GM21737 (cell line): ENCODE measurements around the gene TXNRD1.

Experiments
- ATAC-seq: cut with Tn5 transposase; IDR thresholded peaks from one replicate; pipeline ENCODE4 v1.9.1; 2021; ENCODE audit warnings: mild to moderate bottlenecking, moderate library complexity; ENCODE audit not compliant: unreplicated experiment

Gene TXNRD1

GRCh38 chr12:104299842-104300481 lies 84.4 kb downstream of the TXNRD1 start:
- no peak for ATAC-seq

GRCh38 chr12:104303538-104304151 lies 88.1 kb downstream of the TXNRD1 start, which contains the start of gene EID3:
Gene EID3, plus strand, starts transcription at chr12:104303739. Its CDS starts 196 bp downstream, at chr12:104303935.
- ATAC-seq: peak; percentile 90

GRCh38 chr12:104304261-104305009 lies 88.9 kb downstream of the TXNRD1 start:
- ATAC-seq: no peak

DNA sequence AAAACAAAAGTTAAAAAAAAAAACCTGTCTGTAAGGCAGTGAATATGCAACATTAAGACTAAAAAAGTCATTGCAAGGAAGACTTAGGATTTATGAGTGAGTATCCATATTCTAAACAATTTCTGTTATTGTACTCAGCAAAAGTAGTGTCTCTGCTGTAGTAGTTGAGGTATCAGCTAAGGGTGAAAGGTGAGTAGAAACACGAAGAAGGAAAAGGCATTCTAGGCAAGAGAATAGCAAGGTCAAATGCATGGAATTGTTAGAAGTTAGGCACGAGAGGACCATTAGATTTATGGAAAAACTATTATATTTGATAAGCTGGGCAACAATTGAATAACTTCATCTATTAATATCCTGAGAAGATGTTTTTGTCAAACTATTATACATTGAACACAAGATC lies 89.8 kb downstream of the TXNRD1 start:
- no peak for ATAC-seq

DNA sequence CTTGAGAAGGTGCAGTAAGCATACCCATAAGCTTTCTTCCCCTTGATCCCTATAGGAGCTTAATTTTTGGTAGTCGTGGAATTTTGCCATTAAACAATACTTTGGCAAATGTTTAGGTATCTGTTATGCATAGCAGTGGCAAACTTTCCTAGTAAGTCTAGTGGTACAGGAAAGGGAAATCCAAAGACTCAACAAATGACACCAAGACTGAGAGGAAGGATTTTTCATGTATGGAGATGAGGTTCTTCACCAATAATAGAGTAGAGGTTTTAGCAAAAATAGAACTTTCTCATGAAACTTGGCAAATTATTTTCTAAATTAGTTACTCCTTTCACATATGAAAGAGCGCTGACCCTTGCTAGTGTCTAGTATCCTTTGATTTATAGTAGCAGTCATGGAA lies 90.8 kb downstream of the TXNRD1 start:
- ATAC-seq: no peak

DNA sequence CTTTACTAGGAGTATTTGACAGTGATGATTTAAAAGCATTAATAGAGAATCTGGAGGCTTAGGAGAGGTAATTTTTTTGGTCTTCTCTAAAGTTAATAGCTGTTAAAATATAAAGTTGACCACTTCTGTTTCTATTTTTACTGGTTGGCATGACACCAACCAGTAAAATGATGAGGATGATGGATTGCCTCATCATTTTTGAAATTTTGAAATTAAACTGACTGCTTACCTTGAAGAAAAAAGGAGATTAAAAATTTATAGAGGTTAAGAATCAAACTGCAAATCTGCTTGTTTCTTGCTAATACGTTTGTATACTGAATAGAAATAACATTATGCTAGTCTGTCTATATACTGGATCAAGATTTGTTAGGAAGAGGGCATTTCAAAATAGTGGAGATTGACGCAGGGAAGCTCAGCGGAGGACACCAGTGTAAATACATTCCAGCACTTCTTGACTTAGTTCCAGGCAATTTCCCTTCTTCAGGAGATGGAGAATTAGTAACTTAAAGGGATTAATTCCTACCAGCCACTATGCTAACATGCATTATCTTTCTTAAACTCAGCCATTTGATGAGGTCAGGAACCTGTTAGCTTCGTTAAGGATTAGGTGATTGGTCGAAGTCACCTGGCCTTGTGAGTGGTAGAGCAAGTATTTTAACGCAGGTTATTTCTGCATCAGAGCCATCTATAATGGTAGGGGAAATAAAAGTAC lies 91.5 kb downstream of the TXNRD1 start:
- no peak for ATAC-seq

DNA sequence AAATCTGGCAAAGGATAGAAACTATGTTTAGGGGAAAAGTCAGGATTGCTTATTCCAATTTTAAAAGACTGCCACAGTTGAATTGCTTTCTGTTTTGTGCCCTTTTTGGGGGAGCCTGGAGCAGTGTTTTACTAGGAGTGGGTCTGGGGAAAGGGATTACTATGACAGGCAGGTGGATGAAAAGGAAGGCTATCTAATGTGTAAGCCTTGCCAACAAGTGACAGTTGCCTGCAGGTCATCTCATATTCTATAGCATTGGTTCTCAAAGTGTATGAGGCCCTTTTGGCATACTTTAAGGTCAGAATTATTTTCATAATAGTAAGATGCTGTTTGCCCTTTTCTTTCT lies 92.0 kb downstream of the TXNRD1 start:
- no peak for ATAC-seq

GRCh38 chr12:104309446-104309993 lies 93.9 kb downstream of the TXNRD1 start:
- ATAC-seq: no peak

GRCh38 chr12:104310751-104311633 lies 95.4 kb downstream of the TXNRD1 start:
- no peak for ATAC-seq

DNA sequence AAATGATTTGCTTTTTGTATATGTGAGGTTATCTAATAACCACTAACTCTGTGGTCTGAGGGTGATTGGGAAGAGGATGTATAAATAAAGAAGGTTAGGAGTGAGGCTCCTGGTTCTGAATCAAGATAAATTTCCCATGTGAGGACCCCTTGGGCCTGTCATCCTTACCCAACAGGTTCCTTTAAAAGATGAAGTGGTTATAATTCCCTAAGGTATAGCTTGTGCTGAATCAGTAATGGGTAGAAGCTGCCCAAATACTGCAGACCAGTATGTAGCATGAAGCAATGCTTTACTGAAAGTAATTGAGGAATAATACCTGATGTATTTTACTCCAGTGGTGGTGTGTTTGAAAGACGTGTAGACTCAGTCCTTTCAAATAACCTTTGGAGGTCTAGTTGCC lies 96.6 kb downstream of the TXNRD1 start:
- ATAC-seq: no peak

- no peak for ATAC-seq
Measured at GRCh38 chr12:104312654-104313053, 97.1 kb downstream of the TXNRD1 start.

- no peak for ATAC-seq
Measured at GRCh38 chr12:104313568-104314241, 98.1 kb downstream of the TXNRD1 start.

DNA sequence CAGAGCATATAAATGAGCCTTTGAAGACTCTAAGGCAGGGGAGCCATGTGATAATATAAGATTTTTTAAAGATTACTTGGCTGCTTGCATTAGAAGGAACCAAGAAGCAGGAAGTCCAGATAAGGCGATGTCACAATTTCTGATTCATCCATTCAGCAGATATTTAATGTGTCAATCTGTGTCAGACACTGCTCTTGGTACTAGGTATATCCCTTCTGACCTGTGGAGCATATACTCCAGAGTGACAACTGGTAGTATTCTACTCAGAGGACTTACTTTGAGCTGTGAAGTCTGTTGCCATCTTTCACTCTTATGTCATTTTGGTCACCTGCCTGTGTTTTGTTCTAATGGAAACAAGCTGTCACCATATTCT lies 98.6 kb downstream of the TXNRD1 start:
- no peak for ATAC-seq

DNA sequence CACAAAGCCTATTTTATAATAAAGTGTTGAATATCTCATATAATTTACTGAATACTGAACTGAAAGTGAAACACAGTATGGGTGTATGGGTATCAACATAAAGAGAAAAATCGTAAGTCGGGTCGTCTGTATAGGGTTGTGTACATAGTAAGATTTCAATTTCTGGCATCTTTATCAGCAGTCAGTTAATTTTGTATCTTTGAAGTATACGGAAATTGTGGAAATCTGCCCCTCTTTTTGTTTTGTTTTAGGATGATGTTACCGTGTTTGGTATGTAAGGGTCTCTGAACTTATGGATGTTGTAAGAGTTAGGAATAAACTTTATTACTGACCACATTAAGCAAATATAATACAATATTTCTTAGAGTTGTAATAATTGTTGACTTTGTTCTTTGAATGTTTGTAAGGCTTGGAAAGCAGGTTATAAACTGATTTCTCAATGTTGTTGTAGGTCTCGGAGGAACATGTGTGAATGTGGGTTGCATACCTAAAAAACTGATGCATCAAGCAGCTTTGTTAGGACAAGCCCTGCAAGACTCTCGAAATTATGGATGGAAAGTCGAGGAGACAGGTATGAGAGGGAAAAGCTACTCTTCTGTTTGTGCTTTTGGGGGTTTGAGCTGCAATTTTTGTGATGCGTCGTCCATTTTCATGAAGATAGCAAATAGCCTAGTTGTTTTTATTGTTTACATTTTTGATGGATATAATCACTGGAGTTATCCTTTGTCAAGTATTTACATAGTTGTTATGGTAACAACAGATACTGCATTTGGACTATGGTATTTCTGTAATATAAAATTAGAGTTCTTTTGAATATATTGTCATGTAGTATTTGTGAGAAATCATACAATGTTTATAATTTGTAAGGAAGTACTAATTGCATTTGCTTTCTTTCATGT lies 100.0 kb downstream of the TXNRD1 start:
- ATAC-seq: no peak

DNA sequence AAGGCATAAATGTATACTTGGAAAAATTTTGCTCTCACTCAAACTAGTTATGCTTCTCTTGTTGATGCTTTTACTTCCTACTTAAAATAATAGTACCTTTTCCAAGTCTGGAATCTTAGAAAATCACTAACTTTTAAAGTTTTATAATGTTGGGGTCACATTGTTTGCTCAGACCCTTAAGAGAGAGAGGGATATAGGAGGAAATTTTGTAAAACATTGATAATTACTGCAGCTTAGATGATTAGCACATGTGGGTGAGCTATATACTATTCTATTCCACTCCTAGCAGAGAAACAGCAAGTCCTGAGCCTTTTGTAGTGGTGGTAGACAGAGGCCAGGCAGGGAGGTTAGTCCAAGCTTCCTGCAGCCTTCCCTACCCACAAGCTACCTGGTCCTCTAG lies 101.4 kb downstream of the TXNRD1 start:
- no peak for ATAC-seq

DNA sequence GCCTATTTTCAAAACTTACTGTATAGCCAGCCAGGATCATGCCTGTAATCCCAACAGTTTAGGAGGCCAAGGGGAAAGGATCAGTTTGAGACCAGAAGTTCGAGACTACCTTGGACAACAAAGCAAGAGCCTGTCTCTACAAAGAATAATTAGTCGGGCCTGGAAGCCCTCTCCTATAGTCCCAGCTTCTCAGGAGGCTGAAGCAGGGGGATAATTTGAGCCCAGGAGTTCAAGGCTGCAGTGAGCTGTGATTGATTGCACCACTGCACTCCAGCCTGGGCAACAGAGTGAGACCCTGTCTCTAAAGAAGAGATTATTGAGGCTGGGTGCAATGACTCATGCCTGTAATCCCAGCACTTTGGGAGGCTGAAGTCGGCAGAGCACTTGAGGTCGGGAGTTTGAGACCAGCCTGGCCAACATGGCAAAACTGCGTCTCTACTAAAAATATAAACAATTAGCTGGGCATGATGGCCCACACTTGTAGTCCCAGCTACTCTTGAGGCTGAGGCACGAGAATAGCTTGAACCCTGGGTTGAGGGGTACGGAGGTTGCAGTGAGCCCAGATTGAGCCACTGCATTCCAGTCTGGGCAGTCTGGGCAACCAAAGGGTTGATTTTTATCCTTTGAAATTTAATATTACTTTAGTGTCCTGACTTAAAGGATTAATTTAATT lies 102.1 kb downstream of the TXNRD1 start:
- no peak for ATAC-seq

DNA sequence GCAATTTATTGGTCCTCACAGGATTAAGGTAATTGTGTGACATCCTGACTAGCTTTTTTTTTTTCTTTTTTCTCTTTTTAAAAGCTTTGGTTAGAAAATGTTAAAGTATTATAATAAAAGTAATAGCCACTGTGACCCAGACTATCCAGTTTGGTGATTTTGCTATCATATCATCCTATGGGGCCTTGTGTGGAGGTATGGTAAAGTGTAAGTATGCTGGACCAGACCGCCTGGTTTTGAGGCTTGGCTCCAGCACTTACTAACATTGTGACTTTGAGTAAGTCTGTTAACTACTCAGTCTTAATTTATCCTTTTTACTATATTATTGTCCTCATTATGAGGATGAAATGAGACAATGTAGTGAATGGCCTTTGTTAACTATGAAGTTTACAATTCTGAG lies 103.4 kb downstream of the TXNRD1 start:
- ATAC-seq: no peak

DNA sequence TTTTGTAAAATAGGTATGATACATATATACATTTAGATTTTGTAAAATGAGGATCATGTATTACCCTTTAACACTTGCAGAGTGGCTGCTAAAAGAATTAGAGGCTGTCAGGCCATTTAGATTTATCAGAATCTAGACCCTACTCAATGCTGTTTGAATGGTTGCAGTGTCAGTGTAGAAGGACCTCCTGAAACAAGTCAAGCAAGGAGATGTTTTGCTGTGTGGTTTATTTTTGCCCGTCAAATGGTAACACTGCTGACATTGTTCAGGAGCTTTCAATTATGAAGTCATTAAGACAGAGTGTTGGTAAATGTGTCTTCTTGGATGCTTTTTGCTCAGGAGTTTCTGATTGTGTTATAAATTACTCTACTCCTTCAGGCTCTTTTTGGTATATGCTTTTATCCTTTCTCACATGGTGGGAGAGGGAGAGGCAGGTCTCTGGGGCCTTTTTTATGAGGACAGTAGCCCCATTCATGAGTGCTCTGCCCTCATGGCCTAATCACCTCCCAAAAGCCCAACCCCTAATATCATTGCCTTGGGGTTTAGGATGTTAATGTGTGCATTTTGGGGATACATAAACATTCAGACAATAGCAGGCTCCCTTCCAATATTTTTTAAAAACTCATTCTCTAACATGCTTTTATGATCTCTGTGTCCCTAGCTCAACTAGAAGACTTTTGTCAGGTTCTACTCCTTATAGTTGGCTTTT lies 104.5 kb downstream of the TXNRD1 start:
- no peak for ATAC-seq
